ENCODE results near the gene YJEFN3.

Gene YJEFN3

DNA sequence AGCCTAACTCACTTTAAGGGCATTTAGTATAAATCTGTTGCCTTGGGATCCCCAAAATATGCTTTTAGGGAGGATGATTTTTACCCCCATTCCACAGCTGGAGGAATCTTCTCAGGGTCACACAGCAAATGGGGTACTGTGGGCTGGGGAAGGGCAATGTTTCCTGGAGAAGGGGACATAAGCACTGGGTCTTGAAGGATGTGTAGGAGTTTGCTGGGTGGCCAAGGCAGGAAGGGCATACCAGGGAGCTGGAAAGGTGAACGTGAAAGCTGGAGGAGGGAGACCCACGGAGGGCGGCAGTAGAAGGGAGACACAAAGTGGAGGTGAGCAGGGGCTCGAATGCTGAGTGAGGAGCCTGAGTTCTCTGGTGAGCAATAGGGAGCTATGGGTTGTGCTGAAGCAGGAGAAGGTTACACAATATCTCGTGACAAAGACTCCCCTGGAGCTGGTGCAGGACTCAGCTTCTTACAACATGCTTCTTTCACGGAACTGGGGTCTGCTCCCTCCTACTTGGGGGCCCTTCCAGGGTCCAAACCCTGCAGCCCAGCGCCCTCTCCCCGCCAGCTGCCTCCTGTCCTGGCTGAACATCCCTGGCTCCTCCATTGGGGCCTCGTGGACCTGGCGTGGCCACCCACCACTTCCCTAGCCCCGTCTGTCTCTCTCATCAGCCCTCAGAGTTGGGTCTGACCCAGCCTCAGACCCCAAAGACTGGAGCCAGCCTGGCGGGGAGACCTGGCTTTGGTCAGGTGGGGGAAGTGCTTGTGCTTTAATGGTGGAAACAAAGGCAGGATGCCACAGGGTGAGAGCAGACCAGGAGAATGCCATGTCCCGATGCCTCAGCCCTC lies 20.4 kb downstream of the YJEFN3 start:
- 0 out of 2 replicates have a peak, but pooled peaks cover 4% of the 10 kb centered on the region for H3K27me3 ChIP-seq (ENCODE audit: insufficient read depth, low read length)
- no peaks in the 10 kb centered on the region for H3K36me3 ChIP-seq (ENCODE audit: insufficient read depth, low read length)
- H3K9ac ChIP-seq (ENCODE audit: low read length), result no peak overlapping the region
- no peak overlapping the region for H3K27ac ChIP-seq (ENCODE audit: low read depth, low read length, poor library complexity, severe bottlenecking)
- no peaks in the 10 kb centered on the region for H3K9me2 ChIP-seq (ENCODE audit: low read depth, low read length)
- H3F3A ChIP-seq (ENCODE audit: insufficient read depth, low read length), result no peaks in the 10 kb centered on the region
- H3K4me2 ChIP-seq (ENCODE audit: low read length), result no peak overlapping the region
- no peak overlapping the region for H2AFZ ChIP-seq (ENCODE audit: low read length)
- H3K4me1 ChIP-seq (ENCODE audit: insufficient read depth, low read length, severe bottlenecking), result no peaks in the 10 kb centered on the region
- no peaks in the 10 kb centered on the region for H3K79me2 ChIP-seq (ENCODE audit: insufficient read depth, low read length)
- no peaks in the 10 kb centered on the region for H3K9me3 ChIP-seq (ENCODE audit: low read length)
- H3K4me3 ChIP-seq (ENCODE audit: low read depth, low read length, poor library complexity, severe bottlenecking), result no peak overlapping the region
- H4K20me1 ChIP-seq (ENCODE audit: insufficient read depth, low read length), result no peaks in the 10 kb centered on the region
- TF ChIP-seq, protein P1, sequence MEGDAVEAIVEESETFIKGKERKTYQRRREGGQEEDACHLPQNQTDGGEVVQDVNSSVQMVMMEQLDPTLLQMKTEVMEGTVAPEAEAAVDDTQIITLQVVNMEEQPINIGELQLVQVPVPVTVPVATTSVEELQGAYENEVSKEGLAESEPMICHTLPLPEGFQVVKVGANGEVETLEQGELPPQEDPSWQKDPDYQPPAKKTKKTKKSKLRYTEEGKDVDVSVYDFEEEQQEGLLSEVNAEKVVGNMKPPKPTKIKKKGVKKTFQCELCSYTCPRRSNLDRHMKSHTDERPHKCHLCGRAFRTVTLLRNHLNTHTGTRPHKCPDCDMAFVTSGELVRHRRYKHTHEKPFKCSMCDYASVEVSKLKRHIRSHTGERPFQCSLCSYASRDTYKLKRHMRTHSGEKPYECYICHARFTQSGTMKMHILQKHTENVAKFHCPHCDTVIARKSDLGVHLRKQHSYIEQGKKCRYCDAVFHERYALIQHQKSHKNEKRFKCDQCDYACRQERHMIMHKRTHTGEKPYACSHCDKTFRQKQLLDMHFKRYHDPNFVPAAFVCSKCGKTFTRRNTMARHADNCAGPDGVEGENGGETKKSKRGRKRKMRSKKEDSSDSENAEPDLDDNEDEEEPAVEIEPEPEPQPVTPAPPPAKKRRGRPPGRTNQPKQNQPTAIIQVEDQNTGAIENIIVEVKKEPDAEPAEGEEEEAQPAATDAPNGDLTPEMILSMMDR (IDR thresholded peaks at IDR 0.05; ENCODE audit: low read length), result no peak
- TF ChIP-seq EZH2 (IDR thresholded peaks at IDR 0.05; ENCODE audit: borderline replicate concordance, low read length), result no peak

DNA sequence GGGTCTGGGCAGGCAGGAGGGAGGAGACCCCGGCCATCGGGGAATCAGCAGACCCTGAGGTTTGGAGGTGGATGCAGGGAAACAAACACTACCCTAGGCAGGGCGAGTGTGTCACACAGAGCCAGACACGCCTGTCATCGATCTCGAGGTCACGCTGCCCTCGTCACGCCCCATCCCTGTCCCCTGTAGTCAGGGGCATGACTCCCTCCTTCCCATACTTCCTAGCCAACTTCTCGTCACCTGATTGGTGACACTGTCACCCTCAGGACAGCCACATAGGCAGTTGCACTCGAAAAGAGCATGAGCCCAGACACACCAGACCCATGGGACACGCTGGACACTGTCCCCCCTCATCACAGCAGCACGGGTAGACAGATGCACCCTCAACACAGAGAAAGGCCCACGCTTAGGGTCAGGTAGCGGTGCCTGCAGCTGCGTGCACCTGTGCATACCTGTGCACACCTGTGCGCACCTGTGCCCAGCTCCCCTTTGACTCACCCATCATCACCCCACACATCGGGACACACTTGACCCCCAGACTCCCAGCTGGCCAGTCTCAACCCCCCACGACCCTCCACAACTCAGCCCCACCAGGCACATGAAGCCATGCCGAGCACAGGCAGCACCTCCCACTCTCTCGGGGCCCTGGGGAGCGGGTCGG lies 21.2 kb downstream of the YJEFN3 start:
- Histone ChIP-seq H3K79me2 (ENCODE audit: insufficient read depth, low read length) (no peaks in the 10 kb centered on the region), H3K27me3 (ENCODE audit: insufficient read depth, low read length) (0 out of 2 replicates have a peak, but pooled peaks cover 4% of the 10 kb centered on the region), H3K4me3 (ENCODE audit: low read depth, low read length, poor library complexity, severe bottlenecking) (no peak overlapping the region), H3K9me3 (ENCODE audit: low read length) (no peaks in the 10 kb centered on the region), H3F3A (ENCODE audit: insufficient read depth, low read length) (no peaks in the 10 kb centered on the region), H3K9ac (ENCODE audit: low read length) (no peak overlapping the region), H3K36me3 (ENCODE audit: insufficient read depth, low read length) (no peaks in the 10 kb centered on the region), H3K27ac (ENCODE audit: low read depth, low read length, poor library complexity, severe bottlenecking) (no peak overlapping the region), H2AFZ (ENCODE audit: low read length) (no peak overlapping the region), H3K9me2 (ENCODE audit: low read depth, low read length) (no peaks in the 10 kb centered on the region), H4K20me1 (ENCODE audit: insufficient read depth, low read length) (no peaks in the 10 kb centered on the region), H3K4me2 (ENCODE audit: low read length) (no peak overlapping the region), H3K4me1 (ENCODE audit: insufficient read depth, low read length, severe bottlenecking) (no peaks in the 10 kb centered on the region)
- TF ChIP-seq EZH2 (IDR thresholded peaks at IDR 0.05; ENCODE audit: borderline replicate concordance, low read length), result no peak
- TF ChIP-seq, protein P1 (IDR thresholded peaks at IDR 0.05; ENCODE audit: low read length), result no peak

DNA sequence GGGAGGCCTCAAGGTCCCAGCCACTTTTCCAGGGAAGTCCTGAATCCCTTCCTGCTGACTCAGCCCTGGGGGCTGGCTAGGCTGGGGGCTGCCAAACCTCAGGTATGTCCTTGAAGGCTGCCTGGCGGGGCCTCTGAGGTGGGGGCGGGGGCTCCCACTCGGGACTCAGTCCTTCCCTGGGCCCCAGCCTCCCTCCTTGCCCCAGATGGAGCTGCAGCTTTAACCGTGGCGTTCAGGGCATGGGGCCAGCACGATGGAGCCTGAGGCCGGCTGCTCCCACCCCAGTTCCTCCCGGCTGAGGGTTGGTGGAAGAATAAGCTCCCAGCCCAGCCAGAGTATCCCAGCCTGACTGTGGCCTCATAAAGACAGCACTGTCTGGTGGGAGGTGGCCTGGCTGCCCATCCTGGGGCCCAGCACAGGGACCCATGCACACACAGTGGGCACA lies 21.8 kb downstream of the YJEFN3 start:
- H3F3A ChIP-seq (ENCODE audit: insufficient read depth, low read length), result no peaks in the 10 kb centered on the region
- H3K9me3 ChIP-seq (ENCODE audit: low read length), result no peaks in the 10 kb centered on the region
- H3K27ac ChIP-seq (ENCODE audit: low read depth, low read length, poor library complexity, severe bottlenecking), result no peak overlapping the region
- no peak overlapping the region for H3K4me3 ChIP-seq (ENCODE audit: low read depth, low read length, poor library complexity, severe bottlenecking)
- H3K36me3 ChIP-seq (ENCODE audit: insufficient read depth, low read length), result no peaks in the 10 kb centered on the region
- 0 out of 2 replicates have a peak, but pooled peaks cover 4% of the 10 kb centered on the region for H3K27me3 ChIP-seq (ENCODE audit: insufficient read depth, low read length)
- H3K9me2 ChIP-seq (ENCODE audit: low read depth, low read length), result no peaks in the 10 kb centered on the region
- H2AFZ ChIP-seq (ENCODE audit: low read length), result no peak overlapping the region
- no peak overlapping the region for H3K4me2 ChIP-seq (ENCODE audit: low read length)
- H3K4me1 ChIP-seq (ENCODE audit: insufficient read depth, low read length, severe bottlenecking), result no peaks in the 10 kb centered on the region
- H4K20me1 ChIP-seq (ENCODE audit: insufficient read depth, low read length), result no peaks in the 10 kb centered on the region
- no peaks in the 10 kb centered on the region for H3K79me2 ChIP-seq (ENCODE audit: insufficient read depth, low read length)
- H3K9ac ChIP-seq (ENCODE audit: low read length), result no peak overlapping the region
- TF ChIP-seq EZH2 (IDR thresholded peaks at IDR 0.05; ENCODE audit: borderline replicate concordance, low read length), result no peak
- TF ChIP-seq, protein P1 (IDR thresholded peaks at IDR 0.05; ENCODE audit: low read length), result no peak

All from OCI-LY1 (cell line).